HCT116 (cell line): ENCODE results near the gene TMEM209.

Experiments used
- CBX3 ChIP-seq: IDR thresholded peaks from 2 replicates; pipeline ENCODE4 v1.6.1; 2012; ENCODE audit warnings: low read depth
- CEBPB ChIP-seq: IDR thresholded peaks from 2 replicates; pipeline ENCODE4 v1.6.1; 2012; ENCODE audit warnings: low read depth
- EZH2 ChIP-seq: fragments of 200-600 bp; sonication (generic); IDR thresholded peaks from 2 replicates; pipeline ENCODE4 v1.6.1; 2017; ENCODE audit warnings: antibody characterized with exemption, mixed run types
- EZH2phosphoT487 ChIP-seq: fragments of 200-600 bp; IDR thresholded peaks from 2 replicates; pipeline ENCODE4 v1.6.1; 2018; ENCODE audit warnings: antibody characterized with exemption, borderline replicate concordance
- FOSL1 ChIP-seq: IDR thresholded peaks from 2 replicates; pipeline ENCODE4 v1.6.1; 2012; ENCODE audit warnings: low read depth
- POLR2A ChIP-seq: IDR thresholded peaks from 2 replicates; pipeline ENCODE4 v1.7.0; 2011; ENCODE audit warnings: borderline replicate concordance; ENCODE audit not compliant: insufficient read depth, insufficient read length; ENCODE audit errors: extremely low read depth
- POLR2AphosphoS5 ChIP-seq: IDR thresholded peaks from 2 replicates; pipeline ENCODE4 v1.6.1; 2011; ENCODE audit warnings: mild to moderate bottlenecking, low read depth, low read length, moderate library complexity
- SIN3A ChIP-seq: IDR thresholded peaks from 2 replicates; pipeline ENCODE4 v1.6.1; 2012; ENCODE audit warnings: low read depth
- SP1 ChIP-seq: IDR thresholded peaks from 2 replicates; pipeline ENCODE4 v1.6.1; 2012; ENCODE audit warnings: low read depth
- YY1 ChIP-seq: IDR thresholded peaks from 2 replicates; pipeline ENCODE4 v1.6.1; 2011; ENCODE audit warnings: low read length, low read depth, moderate library complexity, mild to moderate bottlenecking; ENCODE audit not compliant: insufficient replicate concordance; ENCODE audit errors: extremely low read depth
- ZFX ChIP-seq: fragments of 450-650 bp; IDR thresholded peaks from 2 replicates; pipeline ENCODE4 v1.6.1; 2017
- TF ChIP-seq, protein P1 (sequence below), 3 experiments: fragments of 200-600 bp in 1 of 3; sonication (generic) in 1 of 3; IDR thresholded peaks in 2 of 3; conservative IDR thresholded peaks in 1 of 3; 2 replicates each; pipeline ENCODE4 v1.5.1; 2012 to 2017; ENCODE audit warnings: low read depth in 2 of 3, low read length in 2 of 3, antibody characterized with exemption in 1 of 3, borderline replicate concordance in 1 of 3, control low read depth in 1 of 3, mild to moderate bottlenecking in 1 of 3, mixed read lengths in 1 of 3, mixed run types in 1 of 3, moderate library complexity in 1 of 3; ENCODE audit not compliant: insufficient read depth in 1 of 3
- TF ChIP-seq, protein P2 (sequence below): IDR thresholded peaks from 2 replicates; pipeline ENCODE4 v1.6.1; 2012; ENCODE audit warnings: low read depth

DNA sequence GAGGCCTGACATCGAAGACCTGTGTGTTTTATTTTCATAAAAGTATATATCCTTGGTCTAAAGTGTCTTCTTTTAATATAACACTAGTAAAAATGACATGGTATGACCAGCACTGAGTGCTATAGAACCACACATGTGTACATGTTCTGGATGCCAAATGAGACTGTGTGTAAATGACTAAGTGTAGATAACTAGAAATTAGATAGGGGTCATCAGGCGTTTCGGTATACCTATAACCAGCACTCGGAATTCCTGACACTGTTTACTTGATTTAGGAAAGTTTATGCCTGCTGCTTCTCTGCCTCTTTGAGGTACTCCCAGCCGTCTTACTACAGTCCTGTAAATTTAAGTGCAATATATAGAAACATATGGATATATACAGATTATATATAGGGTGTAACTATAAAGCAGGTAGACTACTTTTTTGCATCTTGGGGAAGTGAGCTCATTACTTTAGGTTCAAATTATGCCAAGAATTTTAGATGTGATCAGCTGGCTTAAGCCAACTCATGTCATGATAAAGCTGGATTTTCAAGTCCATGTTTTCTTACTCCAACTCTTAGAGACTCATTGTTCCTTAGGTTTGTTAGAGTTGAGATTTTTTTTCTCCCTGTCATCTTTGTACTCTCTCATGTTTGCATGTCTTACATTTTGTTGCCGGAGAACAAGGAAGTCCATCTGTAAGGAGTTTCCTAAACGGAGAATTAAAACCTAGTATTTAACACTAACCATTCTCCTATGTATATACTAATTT is 72.0 kb downstream of the TMEM209 start:
- TF ChIP-seq, protein P1, sequence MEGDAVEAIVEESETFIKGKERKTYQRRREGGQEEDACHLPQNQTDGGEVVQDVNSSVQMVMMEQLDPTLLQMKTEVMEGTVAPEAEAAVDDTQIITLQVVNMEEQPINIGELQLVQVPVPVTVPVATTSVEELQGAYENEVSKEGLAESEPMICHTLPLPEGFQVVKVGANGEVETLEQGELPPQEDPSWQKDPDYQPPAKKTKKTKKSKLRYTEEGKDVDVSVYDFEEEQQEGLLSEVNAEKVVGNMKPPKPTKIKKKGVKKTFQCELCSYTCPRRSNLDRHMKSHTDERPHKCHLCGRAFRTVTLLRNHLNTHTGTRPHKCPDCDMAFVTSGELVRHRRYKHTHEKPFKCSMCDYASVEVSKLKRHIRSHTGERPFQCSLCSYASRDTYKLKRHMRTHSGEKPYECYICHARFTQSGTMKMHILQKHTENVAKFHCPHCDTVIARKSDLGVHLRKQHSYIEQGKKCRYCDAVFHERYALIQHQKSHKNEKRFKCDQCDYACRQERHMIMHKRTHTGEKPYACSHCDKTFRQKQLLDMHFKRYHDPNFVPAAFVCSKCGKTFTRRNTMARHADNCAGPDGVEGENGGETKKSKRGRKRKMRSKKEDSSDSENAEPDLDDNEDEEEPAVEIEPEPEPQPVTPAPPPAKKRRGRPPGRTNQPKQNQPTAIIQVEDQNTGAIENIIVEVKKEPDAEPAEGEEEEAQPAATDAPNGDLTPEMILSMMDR (IDR thresholded peaks at IDR 0.05 in 2 of 3, conservative IDR thresholded peaks at IDR 0.05 in 1 of 3; ENCODE audit: borderline replicate concordance in 1 of 3, insufficient read depth in 1 of 3, low read depth in 2 of 3, low read length in 2 of 3) = no peak
- TF ChIP-seq POLR2AphosphoS5 (no peak), SP1 (no peak), YY1 (no peak), EZH2 (no peak), POLR2A (no peak), CEBPB (no peak), EZH2phosphoT487 (no peak), ZFX (no peak), CBX3 (no peak), FOSL1 (no peak), SIN3A (no peak)
- TF ChIP-seq, protein P2, sequence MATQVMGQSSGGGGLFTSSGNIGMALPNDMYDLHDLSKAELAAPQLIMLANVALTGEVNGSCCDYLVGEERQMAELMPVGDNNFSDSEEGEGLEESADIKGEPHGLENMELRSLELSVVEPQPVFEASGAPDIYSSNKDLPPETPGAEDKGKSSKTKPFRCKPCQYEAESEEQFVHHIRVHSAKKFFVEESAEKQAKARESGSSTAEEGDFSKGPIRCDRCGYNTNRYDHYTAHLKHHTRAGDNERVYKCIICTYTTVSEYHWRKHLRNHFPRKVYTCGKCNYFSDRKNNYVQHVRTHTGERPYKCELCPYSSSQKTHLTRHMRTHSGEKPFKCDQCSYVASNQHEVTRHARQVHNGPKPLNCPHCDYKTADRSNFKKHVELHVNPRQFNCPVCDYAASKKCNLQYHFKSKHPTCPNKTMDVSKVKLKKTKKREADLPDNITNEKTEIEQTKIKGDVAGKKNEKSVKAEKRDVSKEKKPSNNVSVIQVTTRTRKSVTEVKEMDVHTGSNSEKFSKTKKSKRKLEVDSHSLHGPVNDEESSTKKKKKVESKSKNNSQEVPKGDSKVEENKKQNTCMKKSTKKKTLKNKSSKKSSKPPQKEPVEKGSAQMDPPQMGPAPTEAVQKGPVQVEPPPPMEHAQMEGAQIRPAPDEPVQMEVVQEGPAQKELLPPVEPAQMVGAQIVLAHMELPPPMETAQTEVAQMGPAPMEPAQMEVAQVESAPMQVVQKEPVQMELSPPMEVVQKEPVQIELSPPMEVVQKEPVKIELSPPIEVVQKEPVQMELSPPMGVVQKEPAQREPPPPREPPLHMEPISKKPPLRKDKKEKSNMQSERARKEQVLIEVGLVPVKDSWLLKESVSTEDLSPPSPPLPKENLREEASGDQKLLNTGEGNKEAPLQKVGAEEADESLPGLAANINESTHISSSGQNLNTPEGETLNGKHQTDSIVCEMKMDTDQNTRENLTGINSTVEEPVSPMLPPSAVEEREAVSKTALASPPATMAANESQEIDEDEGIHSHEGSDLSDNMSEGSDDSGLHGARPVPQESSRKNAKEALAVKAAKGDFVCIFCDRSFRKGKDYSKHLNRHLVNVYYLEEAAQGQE = no peak
